NB4 (cell line): ENCODE results near the gene NFATC2IP.
A peak's percentile ranks its signal among the peaks of the same experiment; 100 is the strongest.

Source experiments
- DNase-seq: peaks from one replicate; pipeline ENCODE4 v3.0.0; 2010; ENCODE audit warnings: low read depth
- H3K4me3 ChIP-seq: one replicate; pipeline ENCODE4 v1.5.1; 2011; ENCODE audit warnings: mild to moderate bottlenecking, low read depth, low read length, moderate library complexity
- CTCF ChIP-seq: IDR thresholded peaks from one replicate; pipeline ENCODE4 v1.5.1; 2012; ENCODE audit warnings: low read depth, low read length
- MAX ChIP-seq: IDR thresholded peaks from 2 replicates; pipeline ENCODE4 v1.6.1; 2011; ENCODE audit warnings: low read depth, low read length
- MYC ChIP-seq: IDR thresholded peaks from 2 replicates; pipeline ENCODE4 v1.6.1; 2011; ENCODE audit warnings: low read depth, low read length
- POLR2A ChIP-seq: IDR thresholded peaks from 2 replicates; pipeline ENCODE4 v1.6.1; 2011; ENCODE audit warnings: mild to moderate bottlenecking; ENCODE audit not compliant: insufficient read length; ENCODE audit errors: extremely low read depth

Gene NFATC2IP

GRCh38 chr16:28981517-28981916 is 30.8 kb downstream of the NFATC2IP start:
- no peak overlapping the region for H3K4me3 ChIP-seq
- DNase-seq: peak; percentile 69
- TF ChIP-seq POLR2A (no peak), MYC (no peak), CTCF (peak; percentile 94), MAX (no peak)

- no peak overlapping the region for H3K4me3 ChIP-seq
- TF ChIP-seq MAX (no peak), POLR2A (no peak), CTCF (no peak), MYC (no peak)
- DNase-seq: no peak
Observed at GRCh38 chr16:28982418-28982817, 31.7 kb downstream of the NFATC2IP start.

GRCh38 chr16:28982949-28983348 is 32.2 kb downstream of the NFATC2IP start:
- H3K4me3 ChIP-seq: peak overlapping the region; percentile 69
- DNase-seq: no peak
- TF ChIP-seq POLR2A (no peak), CTCF (no peak), MYC (no peak), MAX (no peak)

- peak overlapping the region; percentile 69 for H3K4me3 ChIP-seq
- DNase-seq: peak; percentile 81
- TF ChIP-seq MAX: no peak
- TF ChIP-seq MYC: no peak
- TF ChIP-seq POLR2A: no peak
- TF ChIP-seq CTCF: no peak
Observed at GRCh38 chr16:28983644-28984043, 32.9 kb downstream of the NFATC2IP start.

GRCh38 chr16:28984091-28984490 is 33.4 kb downstream of the NFATC2IP start:
- no peak for TF ChIP-seq MYC
- no peak for TF ChIP-seq POLR2A
- no peak for TF ChIP-seq MAX
- no peak for TF ChIP-seq CTCF
- DNase-seq: no peak
- peak overlapping the region; percentile 69 for H3K4me3 ChIP-seq

GRCh38 chr16:28984619-28985135 is 33.9 kb downstream of the NFATC2IP start, which contains the start of gene LAT:
Gene LAT, plus strand, starts transcription at chr16:28985052. Its CDS starts 366 bp downstream, at chr16:28985418.
- peak; percentile 90 for DNase-seq
- TF ChIP-seq MAX (peak; percentile 25; the same call in 1 of the 2 replicates), MYC (no peak; the same call in 1 of the 2 replicates), POLR2A (peak; percentile 52), CTCF (no peak)
- peak within 1 kb of the TSS; percentile 69 for H3K4me3 ChIP-seq
